Ecto neural progenitor cell (in vitro differentiated cells): Measurements from ENCODE around the gene METTL25.

ENCODE experiments used
- DNase-seq: peaks from one replicate; pipeline ENCODE4 v3.0.0-alpha.2; 2018; ENCODE audit warnings: low spot score

METTL25 gene

GRCh38 chr12:82406651-82407050 is 48.3 kb downstream of the METTL25 start:
- no peak for DNase-seq

- DNase-seq, result no peak
Observed at GRCh38 chr12:82407481-82407880, 49.2 kb downstream of the METTL25 start.

GRCh38 chr12:82408844-82409243 is 50.5 kb downstream of the METTL25 start:
- no peak for DNase-seq

GRCh38 chr12:82411546-82412230 is 53.4 kb downstream of the METTL25 start:
- DNase-seq, result no peak

- no peak for DNase-seq
Observed at GRCh38 chr12:82412246-82412645, 53.9 kb downstream of the METTL25 start.

- DNase-seq, result no peak
Observed at GRCh38 chr12:82414044-82414443, 55.7 kb downstream of the METTL25 start.

GRCh38 chr12:82414926-82415325 is 56.6 kb downstream of the METTL25 start:
- DNase-seq, result no peak

GRCh38 chr12:82415402-82415801 is 57.1 kb downstream of the METTL25 start:
- no peak for DNase-seq

- DNase-seq, result no peak
Observed at GRCh38 chr12:82425241-82425640, 66.9 kb downstream of the METTL25 start.

GRCh38 chr12:82426081-82426480 is 67.8 kb downstream of the METTL25 start:
- DNase-seq, result no peak

GRCh38 chr12:82426586-82426985 is 68.3 kb downstream of the METTL25 start:
- no peak for DNase-seq

- no peak for DNase-seq
Observed at GRCh38 chr12:82430541-82431145, 72.3 kb downstream of the METTL25 start.

GRCh38 chr12:82434392-82434911 is 76.1 kb downstream of the METTL25 start:
- DNase-seq, result no peak

- DNase-seq, result no peak
Observed at GRCh38 chr12:82436354-82436753, 78.0 kb downstream of the METTL25 start.

- DNase-seq, result no peak
Observed at GRCh38 chr12:82437744-82438143, 79.4 kb downstream of the METTL25 start.

GRCh38 chr12:82438356-82438755 is 80.0 kb downstream of the METTL25 start:
- no peak for DNase-seq

- DNase-seq, result no peak
Observed at GRCh38 chr12:82440885-82441284, 82.6 kb downstream of the METTL25 start.

GRCh38 chr12:82448911-82449578 is 90.7 kb downstream of the METTL25 start:
- DNase-seq, result no peak

GRCh38 chr12:82456633-82457032 is 98.3 kb downstream of the METTL25 start:
- no peak for DNase-seq

GRCh38 chr12:82458101-82458500 is 99.8 kb downstream of the METTL25 start:
- DNase-seq, result no peak

GRCh38 chr12:82461393-82461792 is 103.1 kb downstream of the METTL25 start:
- no peak for DNase-seq

GRCh38 chr12:82461836-82462235 is 103.5 kb downstream of the METTL25 start:
- DNase-seq, result no peak

- no peak for DNase-seq
Observed at GRCh38 chr12:82468563-82468962, 110.2 kb downstream of the METTL25 start.
